NCI-H2196 treated with DMSO at 0.1 percent for 48 hours (cell line): ENCODE data around the gene RAP1B.
"Not testable (repeated sequence)": the region's sequence is repeated elsewhere in the genome, so short reads cannot be mapped to it uniquely, and the experiment has no call there.

Experiments
- DNase-seq: peaks from one replicate; lab custom pipeline; 2025; ENCODE audit not compliant: unreplicated experiment; lab: John Stamatoyannopoulos, UW

RAP1B gene

GRCh38 chr12:68632486-68632885 is 21.8 kb downstream of the RAP1B start:
- no peak for DNase-seq

- DNase-seq, result no peak
Observed at GRCh38 chr12:68633614-68634558, 23.2 kb downstream of the RAP1B start.

DNA sequence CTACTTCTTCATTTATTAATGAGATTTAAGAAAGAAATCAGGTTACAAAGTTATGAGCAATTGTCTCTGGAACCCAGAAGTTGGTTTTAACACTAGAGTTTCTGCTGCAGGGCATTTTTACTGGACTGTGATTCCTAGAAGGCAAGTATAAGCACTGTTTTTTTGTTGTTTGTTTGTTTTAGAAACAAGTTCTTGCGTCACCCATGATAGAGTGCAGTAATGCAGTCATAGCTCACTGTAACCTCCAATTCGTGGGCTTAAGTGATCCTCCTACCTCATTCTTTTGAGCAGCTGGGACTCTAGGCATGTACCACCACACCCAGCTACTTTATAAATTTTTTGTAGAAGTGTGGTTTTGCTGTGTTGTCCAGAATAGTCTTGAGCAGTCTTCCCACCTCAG is 25.6 kb downstream of the RAP1B start:
- DNase-seq, result no peak

DNA sequence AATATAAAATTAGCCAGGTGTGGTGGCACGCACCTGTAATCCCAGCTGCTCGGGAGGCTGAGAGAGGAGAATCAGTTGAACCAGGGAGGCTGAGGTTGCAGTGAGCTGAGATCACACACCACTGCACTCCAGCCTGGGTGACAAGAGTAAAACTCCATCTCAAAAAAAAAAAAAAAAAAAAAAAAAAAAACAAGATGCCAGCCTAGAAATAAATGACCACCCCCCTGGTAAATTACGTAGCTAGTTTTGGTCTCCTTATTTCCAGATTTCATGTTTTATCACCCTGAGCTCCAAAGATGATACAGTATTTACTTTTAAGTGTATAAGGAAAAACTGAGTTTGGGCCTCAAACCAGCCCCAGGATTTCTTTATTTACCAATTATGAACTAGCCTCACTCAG is 26.7 kb downstream of the RAP1B start:
- not testable (repeated sequence) for DNase-seq

DNA sequence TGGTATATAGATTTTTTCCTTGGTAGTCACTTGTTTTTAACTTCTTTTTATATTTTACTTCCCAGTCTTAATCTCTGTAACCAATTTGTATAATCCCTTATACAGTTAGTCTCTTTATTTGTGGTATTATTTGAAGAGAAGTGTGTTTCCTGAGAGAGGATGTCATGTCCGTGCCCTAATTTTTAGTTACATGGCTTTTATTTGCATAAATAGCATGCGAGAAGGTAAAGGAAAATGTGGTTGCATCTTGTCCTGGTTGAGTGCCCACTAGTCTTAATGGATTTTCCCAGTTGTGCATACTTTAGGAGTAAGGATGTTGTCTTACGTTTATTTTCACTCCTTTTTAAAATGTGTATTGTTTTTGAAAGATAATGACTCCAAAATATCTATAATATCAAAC is 27.5 kb downstream of the RAP1B start:
- no peak for DNase-seq

DNA sequence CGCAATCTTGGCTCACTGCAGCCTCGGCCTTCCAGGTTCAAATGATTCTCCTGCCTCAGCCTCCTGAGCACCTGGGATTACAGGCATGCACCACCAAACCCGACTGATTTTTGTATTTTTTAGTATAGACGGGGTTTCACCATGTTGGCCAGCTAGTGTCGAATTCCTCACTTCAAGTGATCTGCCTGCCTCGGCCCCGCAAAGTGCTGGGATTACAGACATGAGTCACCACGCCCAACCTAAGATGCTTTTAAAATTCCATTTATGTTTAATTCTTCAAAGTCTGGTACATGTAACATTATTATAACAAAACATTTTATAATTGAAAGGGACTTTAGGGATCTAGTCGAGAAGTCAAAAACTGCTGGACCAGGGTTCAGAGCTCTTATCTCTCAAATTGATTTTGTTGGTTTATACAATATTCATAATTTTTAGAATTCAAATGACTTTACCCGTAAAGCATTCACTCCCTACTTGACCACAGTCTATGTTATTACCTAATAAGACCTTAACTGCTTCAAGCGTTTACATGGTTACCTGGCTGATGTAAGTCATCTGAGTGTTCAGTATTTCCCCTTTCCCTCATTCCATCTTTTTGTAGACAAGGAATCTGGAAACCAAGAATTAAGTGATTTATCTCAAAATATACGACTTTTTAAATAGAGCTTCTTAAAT is 28.2 kb downstream of the RAP1B start:
- no peak for DNase-seq

GRCh38 chr12:68639396-68639767 is 28.7 kb downstream of the RAP1B start:
- no peak for DNase-seq

DNA sequence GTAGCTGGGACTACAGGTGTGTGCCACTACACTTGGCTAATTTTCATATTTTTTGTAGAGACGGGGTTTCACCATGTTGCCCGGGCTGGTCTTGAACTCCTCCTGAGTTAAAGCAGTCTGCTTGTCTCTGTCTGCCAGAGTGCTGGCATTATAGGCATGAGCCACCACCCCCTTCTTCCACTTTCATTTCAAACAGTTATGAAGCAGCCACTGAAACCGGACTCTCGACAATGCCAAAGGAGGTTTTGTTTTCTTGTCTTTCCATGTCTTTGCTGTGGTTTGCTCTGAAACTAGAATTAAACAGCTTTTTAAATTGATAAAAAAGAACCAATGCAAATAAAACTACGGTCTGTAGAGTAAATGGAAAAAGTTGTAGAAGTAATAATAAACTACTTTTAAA is 30.4 kb downstream of the RAP1B start:
- no peak for DNase-seq

- no peak for DNase-seq
Observed at GRCh38 chr12:68646484-68646883, 35.8 kb downstream of the RAP1B start.

DNA sequence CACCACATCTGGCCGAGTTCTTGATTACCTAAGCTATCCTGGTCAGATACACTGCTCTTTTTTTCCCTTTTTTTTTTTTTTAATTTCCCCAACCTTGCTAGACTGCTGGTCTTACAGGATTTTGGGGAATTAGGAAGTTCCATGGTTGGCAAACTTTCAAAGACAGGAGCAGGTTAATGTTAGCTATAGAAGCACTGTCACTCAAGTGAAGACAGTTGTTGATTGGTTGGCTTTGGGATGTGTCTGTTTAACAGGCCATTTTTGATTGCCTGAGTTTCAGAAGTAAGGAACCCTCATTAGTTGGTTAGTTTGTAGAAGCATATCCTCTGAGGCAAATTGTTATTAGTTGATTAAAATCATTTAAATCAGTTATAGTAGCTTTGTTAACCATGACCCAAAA is 36.8 kb downstream of the RAP1B start:
- no peak for DNase-seq

GRCh38 chr12:68648179-68648578 is 37.5 kb downstream of the RAP1B start:
- no peak for DNase-seq

DNA sequence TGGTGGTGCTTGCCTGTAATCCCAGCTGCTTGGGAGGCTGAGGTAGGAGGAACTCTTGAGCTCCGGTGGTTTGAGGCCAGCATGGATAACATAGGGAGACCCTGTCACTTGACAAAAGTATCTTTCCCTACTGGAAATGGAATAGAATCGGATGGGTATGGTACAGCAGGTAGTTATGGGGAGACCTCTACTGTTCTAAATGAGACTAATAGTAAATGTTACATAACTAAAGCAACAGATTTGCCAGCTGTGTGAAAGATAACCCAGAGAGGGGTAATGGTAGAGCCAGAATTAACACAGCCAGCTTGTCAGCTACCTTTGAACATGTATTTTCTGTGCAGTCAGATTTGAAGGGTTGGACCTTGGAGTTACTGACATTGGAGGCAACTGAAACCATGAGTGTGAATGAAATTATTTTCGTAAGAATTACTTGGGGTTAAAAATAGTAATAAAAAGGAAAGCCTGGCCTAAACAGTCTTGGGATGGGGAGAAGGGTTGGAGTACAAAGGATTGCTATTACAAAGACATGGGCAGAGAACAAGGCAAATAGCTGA is 54.4 kb downstream of the RAP1B start:
- no peak for DNase-seq

- no peak for DNase-seq
Observed at GRCh38 chr12:68667291-68667690, 56.6 kb downstream of the RAP1B start.

- no peak for DNase-seq
Observed at GRCh38 chr12:68667896-68668295, 57.2 kb downstream of the RAP1B start.

DNA sequence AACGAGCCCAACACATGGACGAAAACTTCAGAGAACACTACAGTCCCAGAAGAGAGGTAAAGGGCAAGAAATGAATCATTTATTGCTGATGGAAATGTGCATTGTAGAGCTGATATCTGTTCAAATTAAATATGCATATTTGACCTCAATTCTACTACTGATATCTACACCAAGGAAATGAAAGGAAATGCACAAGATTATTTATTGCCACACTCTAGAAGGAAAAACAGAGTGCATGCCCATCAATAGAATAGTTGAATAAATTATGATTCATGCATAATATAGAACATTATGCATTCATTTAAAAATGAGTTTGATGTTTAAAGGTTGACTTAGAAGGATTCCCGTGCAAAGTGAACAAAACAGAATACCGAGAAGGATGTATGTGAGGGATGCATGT is 60.5 kb downstream of the RAP1B start:
- DNase-seq, result no peak

- DNase-seq, result no peak
Observed at GRCh38 chr12:68673788-68674187, 63.1 kb downstream of the RAP1B start.

DNA sequence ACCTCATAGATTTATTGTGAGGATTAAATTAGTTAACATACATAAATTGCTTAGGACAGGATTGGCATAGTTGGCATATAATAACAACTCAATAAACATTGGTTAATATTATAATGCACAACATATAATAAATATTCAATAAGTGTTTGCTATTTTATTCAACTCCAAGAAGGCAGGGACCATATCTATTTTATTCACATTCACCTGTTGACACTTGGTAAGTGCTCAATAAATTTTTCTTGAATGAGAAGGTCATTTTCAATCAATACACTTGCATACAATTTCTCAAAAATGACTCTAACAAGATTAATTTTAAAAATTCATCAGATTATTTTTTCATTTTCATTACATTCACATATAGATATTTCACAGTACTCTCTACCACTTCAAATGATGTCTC is 63.7 kb downstream of the RAP1B start:
- no peak for DNase-seq

DNA sequence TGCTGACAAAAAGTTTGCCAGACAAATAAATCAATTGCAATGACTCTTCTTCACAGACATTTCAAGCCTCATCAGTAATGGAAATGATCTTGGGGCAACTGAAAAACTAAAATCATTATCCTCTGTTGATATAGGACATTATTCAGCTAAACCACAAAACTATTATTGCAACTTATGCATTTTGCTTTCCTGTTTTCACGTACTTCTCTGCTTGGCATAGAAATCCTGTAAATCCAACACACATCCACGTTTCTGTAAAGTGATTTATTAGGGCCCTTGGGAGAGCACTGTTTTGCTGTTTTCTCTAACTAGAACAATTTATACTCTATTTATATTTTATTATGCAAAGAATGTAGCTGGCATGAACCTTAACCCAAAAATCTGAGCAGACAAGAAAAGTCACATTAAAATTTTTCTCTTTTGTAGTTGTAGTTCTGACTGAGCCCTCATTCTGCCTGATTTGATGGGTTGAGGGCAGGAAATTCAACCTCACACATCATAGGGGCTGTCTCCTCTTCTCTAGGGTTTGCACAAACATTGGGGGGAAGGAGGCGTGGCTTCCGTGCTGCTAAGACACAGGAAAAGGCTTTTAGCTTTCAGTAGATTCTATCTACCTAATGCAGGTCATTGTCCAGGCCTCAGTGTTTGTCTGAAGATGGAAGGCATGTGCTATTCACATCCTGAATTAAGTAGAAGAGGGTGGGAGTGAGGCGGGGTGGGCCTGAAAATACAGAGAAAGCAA is 64.6 kb downstream of the RAP1B start:
- no peak for DNase-seq

DNA sequence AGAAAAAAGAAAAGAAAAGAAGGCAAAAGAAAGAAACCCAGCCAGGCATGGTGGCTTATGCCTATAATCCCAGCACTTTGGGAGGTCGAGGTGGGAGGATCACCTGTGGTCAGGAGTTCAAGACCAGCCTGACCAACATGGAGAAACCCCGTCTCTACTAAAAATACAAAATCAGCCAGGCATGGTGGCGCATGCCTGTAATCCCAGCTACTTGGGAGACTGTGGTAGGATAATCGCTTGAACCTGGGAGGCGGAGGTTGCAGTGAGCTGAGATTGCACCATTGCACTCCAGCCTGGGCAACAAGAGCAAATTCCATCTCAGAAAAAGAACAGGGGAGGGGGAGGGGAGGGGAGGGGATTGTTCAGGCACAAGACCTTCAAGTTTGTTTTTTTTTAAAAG is 66.2 kb downstream of the RAP1B start:
- DNase-seq, result not testable (repeated sequence)

- no peak for DNase-seq
Observed at GRCh38 chr12:68686262-68686594, 75.5 kb downstream of the RAP1B start.
